Gastrocnemius medialis (tissue), 4 donors: ENCODE results near the gene SFSWAP.
"Not testable (repeated sequence)": the region's sequence is repeated elsewhere in the genome, so short reads cannot be mapped to it uniquely, and the experiment has no call there.

ENCODE experiments used
- POLR2A ChIP-seq, 2 donors: fragments of 450-650 bp; IDR thresholded peaks; one replicate each; pipeline ENCODE4 v1.6.1; 2017; ENCODE audit warnings: antibody characterized with exemption in 2 of 2, mild to moderate bottlenecking in 2 of 2, moderate library complexity in 2 of 2
- TF ChIP-seq, protein P1 (sequence below), 5 experiments: fragments of 450-650 bp in 3 of 5; fragments of 200-600 bp in 2 of 5; sonication (generic) in 2 of 5; IDR thresholded peaks in 4 of 5; conservative IDR thresholded peaks in 1 of 5; 1 replicate in 4 of 5; 2 replicates in 1 of 5; pipeline ENCODE4 v1.5.1; 2016 to 2019; ENCODE audit warnings: antibody characterized with exemption in 5 of 5, mild to moderate bottlenecking in 3 of 5, moderate library complexity in 3 of 5

DNA sequence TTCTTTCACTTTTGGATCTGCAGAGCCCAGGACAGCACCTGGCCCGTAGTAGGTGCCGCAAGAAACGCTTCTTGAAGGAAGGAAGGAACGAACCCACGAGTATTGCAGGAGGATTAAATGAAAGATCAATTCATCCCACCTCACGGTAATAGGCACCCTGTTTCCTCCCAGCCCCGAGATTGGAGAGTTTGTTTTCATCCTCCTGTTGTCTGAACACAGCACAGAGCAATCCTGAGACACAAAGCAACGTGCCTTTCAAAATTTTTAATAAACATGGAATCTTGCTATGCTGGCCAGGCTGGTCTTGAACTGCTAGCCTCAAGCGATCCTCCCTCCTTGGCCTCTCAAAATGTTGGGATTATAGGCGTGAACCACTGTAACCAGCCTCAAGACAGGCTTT lies 48.5 kb upstream of the SFSWAP start:
- TF ChIP-seq, protein P1, sequence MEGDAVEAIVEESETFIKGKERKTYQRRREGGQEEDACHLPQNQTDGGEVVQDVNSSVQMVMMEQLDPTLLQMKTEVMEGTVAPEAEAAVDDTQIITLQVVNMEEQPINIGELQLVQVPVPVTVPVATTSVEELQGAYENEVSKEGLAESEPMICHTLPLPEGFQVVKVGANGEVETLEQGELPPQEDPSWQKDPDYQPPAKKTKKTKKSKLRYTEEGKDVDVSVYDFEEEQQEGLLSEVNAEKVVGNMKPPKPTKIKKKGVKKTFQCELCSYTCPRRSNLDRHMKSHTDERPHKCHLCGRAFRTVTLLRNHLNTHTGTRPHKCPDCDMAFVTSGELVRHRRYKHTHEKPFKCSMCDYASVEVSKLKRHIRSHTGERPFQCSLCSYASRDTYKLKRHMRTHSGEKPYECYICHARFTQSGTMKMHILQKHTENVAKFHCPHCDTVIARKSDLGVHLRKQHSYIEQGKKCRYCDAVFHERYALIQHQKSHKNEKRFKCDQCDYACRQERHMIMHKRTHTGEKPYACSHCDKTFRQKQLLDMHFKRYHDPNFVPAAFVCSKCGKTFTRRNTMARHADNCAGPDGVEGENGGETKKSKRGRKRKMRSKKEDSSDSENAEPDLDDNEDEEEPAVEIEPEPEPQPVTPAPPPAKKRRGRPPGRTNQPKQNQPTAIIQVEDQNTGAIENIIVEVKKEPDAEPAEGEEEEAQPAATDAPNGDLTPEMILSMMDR (IDR thresholded peaks at IDR 0.05 in 4 of 5, conservative IDR thresholded peaks at IDR 0.05 in 1 of 5): not testable (repeated sequence)
- not testable (repeated sequence) for TF ChIP-seq POLR2A (IDR thresholded peaks at IDR 0.05)
